GM19351 (cell line): ENCODE measurements around the gene TMC1.
"Not testable (repeated sequence)": the region's sequence is repeated elsewhere in the genome, so short reads cannot be mapped to it uniquely, and the experiment has no call there.

ENCODE experiments used
- ATAC-seq: cut with Tn5 transposase; IDR thresholded peaks from one replicate; pipeline ENCODE4 v1.9.1; 2021; ENCODE audit warnings: mild to moderate bottlenecking, moderate library complexity; ENCODE audit not compliant: unreplicated experiment

TMC1 gene

DNA sequence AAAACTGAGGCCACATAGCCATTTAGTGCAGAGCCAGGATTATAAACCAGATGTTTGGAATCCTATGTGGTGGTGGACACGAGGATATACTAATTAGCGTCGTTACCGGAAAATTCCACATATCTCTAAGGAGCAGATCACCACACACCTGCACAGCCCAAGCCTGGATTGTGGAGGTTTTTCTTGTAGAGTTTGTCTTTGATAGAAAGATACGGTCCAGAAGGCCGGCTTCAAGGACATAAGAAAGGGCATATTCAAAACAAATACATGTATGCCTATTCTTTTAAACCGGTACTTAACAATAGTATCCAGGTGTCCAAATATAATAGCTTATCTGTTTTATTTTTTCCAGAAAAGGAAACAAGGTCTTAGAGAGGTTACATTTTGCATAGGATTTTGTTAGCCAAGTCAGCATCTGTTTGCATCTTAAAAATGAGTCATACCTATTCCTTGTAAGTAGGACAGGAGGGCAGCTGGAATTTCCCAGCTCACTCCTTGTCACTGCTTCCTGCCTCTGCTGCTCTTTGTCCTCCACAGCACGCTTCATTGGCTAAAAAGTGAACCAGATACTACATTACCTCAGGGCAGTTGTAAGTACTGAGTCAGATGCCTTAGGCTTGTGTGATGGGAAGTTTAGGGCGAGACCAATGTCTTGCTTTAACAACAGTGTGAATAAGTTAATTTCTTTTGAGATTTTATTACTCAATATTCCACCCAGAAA lies 3.6 kb downstream of the TMC1 start:
- ATAC-seq, result peak; percentile 32

DNA sequence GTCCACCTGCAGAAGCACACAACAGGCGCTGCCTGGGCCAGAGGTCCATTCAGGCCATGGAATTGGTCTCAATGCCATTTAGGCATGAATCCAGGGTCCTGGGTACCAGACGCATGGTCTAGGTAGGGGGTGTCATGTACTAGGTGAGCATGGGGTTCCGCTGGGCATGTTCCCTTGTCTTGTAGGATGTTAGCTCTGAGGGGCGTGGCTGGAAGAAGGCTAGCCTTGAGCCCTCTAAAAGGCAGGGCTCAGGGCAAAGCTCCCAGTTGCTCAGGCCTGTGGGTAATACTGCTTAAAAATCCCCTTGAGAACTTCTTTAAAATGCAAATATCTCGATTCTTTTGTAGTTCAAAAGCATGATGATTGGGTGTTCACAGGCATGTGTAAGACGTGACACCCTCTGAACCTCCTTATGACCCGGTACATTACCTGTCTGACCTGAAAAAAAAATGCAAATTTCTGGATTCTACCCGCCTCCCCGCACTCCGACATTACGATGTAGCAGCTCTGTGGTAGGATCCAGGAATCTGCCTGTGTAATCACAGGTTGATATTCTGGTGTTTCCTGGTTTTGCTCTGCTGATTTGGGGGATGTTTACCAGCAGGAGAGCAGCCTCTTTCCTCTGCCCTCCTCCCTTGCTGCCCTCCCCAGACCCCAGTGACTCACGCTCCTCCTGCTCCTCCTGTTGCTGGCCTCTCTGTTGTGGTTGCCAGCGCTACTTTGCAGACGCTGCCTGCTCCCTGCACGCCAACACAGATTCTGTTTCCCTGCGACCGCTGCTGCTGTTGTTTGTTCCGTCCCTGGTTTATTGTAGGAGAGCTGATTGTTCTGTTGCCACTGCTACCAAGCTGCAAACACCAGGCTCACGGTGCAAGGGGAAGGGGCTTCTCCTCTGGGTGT lies 5.7 kb downstream of the TMC1 start:
- peak; percentile 73 for ATAC-seq

DNA sequence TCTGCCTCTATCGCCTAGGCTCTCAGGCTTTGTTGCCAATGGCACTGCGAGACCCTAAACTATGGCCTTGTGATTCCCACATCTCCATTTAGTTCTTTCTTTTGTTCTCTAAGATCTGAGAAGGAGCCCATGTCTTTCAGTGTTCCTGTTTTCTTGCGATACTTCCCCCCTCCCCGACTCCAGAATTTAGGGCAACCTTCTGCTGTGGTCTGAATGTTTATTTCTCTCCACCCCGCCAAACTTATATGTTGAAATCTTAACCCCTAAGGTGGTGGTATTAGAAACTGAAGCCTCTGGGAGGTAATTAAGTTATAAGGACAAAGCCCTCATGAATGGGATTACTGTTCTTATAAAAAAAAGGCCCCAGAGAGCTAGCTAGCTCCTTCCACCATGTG lies 6.4 kb downstream of the TMC1 start:
- no peak for ATAC-seq

DNA sequence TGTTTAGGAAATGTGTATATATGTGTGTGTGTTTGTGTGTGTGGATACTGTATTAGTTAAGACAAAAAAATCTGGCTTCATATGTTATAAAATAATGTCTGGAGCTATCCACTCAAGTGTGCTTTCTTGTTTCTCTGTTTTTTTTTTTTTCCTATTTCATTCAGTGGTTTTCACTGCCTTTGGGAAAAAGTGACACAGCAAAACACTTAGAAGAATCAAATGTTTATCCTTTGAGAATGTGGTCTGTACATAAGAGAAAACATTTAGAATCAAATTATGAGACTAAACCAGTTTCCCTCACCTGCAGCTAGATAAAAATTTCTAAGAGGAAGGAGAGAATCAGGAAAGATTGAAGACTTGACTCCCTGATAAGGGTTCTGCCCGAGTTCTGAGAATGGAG lies 8.1 kb downstream of the TMC1 start:
- ATAC-seq, result no peak

DNA sequence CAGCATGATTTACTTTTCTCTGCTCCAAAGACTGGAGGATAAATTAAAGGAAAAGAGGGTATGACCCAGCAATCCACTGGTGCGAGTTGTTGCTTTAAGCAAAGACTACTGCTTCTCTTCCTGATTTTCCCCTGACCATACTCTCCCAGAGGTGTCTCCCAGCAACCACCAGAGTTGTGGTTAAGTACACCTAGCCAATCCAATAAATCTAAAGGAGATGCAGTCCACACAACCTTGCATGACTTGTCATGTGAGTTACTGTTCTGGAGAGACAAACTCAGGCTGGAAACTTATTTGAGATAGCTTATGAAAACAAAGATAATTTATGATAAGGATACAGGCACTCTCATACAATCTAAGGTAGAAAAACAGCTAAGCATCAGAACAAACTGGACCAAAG lies 11.9 kb downstream of the TMC1 start:
- no peak for ATAC-seq

DNA sequence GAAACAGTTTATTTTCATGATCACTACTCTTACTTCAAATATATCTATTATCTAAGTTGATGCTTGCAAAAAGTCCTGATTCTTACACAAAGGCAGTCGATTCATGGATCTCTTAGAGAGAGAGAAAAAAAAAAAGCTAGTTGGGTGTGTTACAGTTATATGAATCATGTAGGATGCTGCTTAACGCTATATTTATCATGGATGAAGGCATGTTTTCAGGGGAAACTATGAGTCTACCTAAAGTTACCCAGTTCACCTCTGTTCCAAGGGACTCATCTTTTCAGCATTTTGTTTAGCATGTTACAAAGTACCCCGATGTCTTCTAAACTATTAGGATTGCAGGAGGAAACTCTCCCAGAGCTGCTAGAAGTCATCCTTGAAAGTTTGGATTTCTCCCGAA lies 13.5 kb downstream of the TMC1 start:
- ATAC-seq, result no peak

DNA sequence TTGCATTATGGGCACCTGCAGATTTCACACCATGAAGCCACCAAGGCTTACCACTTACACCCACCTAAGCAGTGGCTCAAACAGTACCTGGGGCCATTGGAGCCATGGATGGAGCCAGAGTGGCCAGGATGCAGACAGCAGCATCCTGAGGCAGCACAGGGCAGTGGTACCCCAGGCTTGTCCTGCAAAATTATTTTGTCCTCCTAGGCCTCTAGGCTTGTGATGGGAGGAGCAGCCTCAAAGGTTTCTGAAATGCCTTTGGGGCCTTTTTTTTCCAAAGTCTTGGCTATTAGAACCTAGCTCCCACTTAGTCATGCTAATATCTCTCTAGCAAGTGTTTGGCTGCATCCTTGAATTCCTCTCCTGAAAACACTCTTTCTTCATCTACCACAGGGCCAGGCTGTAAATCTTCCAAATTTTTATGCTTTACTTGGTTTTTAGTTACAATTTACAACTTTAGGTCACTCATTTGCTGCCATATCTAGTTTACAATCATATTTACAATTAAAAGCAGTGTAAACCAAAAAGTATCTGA lies 15.7 kb downstream of the TMC1 start:
- ATAC-seq, result no peak

DNA sequence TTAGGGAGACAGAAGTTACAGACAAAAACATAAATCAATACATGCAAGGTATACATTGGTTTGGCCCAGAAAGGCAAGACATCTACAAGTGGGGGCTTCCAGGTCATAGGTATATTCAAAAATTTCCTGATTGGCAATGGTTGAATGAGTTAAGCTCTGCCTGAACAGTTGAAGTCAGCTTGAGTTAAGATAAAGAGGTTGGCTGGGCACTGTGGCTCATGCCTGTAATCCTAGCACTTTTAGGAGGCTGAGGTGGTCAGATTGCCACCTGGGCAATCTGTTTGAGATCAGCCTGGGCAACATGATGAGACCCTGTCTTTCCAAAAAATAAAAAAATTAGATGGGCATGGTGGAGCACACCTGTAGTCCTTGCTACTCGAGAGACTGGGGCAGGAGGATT lies 16.3 kb downstream of the TMC1 start:
- no peak for ATAC-seq

DNA sequence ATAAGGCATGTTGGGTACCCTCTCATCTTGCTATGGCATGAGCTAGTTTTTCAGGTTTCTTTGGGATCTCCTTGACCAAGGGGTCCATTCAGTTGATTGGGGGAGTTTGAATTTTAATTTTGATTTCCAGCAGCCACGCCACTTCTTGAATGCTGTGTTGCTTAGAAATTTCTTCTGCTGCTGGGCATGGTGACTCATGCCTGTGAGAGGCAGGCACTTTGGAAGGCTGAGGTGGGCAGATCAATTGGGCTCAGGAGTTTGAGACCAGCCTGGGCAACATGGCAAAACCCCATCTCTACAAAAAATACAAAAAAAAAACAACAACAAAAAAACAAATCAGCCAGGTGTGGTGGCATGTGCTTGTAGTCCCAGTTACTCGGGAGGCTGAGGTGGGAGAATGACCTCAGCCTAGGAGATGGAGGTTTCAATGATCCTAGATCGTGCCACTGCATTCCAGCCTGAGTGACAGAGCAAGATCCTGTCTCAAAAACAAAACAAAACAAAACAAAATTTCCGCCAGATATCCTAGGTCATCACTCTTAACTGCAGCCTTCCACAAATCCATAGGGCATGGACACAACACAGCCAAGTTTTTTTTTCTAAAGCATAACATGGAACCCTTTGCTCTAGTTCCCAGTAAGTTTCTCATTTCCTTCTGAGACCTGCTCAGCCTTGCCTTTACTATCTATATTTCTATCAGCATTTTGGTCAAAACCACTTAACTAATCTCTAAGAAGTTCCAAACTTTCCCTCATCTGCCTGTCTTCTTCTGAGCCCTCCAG lies 17.7 kb downstream of the TMC1 start:
- ATAC-seq, result no peak

DNA sequence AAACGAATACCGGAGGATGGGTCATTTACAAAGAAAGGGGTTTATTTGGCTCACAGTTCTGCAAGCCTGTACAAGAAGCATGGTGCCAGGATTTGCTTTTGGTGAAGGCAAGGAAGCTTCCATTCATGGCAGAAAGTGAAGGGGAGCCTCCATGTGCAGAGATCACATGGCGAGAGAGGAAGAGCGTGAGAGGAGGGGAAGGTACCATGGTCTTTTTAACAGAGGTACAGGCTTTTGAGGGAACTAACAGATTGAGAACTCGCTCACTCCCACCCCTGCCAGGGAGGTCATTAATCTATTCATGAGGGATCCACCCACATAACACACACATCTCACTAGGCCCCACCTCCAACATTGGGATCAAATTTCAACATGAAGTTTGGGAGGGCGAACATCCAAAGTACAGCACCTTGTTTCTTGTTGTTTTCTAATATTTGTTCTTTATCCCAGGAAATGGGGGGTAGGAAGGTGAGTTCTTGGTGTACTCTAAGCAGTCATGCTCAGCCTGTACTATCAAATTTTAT lies 18.5 kb downstream of the TMC1 start:
- ATAC-seq, result no peak

DNA sequence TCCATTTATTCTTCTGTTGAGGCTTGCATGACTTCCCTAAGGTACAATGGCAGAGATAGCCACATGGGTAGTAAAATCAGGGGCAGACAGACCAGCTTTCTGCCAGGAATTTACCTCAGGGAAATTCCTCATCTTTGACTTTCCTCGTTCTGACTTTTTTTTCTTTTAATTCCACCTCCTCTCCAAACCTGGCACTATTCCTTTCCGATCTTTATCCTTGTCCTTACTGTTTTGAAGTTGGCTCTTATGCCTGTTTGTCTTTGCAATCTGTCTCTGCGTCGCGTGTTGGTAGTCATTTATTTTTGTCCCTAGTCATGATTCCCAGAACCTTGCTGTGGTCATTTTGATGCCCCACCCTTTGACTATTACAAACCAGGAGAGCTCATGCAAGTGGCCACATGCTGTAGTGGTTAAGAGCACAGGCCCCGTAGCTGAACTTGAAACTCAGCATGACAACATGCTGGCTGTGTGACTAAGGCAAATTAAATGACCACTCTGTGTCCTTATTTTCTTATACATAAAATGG lies 19.0 kb downstream of the TMC1 start:
- ATAC-seq, result no peak

DNA sequence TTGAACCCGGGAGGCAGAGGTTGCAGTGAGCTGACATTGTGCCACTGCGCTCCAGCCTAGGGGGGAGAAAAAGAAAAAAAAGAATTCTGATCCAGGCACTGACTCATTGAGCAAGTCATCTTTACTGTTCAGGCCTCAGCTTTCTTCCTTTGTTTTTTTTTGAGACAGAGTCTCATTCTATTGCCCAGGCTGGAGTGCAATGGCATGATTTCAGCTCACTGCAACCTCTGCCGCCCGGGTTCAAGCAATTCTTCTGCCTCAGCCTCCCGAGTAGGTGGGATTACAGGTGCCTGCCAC lies 21.1 kb downstream of the TMC1 start:
- ATAC-seq, result not testable (repeated sequence)

DNA sequence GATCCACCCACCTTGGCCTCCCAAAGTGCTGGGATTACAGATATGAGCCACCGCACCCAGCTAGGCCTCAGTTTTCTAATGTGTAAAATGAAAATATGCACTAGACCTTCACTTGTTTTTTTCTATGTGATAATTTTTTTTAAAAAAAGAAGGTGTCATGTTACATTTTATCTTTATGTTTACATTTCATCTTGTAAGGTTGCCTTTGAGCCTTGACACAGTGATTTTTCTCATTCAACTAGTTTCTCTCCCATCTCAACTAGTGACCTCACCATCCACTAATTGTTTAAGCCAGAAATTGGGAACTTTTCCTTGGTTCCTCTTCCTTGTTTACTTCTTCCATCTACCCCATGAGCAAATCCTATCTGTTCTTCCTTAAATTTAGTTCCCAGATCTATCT lies 21.5 kb downstream of the TMC1 start:
- no peak for ATAC-seq

DNA sequence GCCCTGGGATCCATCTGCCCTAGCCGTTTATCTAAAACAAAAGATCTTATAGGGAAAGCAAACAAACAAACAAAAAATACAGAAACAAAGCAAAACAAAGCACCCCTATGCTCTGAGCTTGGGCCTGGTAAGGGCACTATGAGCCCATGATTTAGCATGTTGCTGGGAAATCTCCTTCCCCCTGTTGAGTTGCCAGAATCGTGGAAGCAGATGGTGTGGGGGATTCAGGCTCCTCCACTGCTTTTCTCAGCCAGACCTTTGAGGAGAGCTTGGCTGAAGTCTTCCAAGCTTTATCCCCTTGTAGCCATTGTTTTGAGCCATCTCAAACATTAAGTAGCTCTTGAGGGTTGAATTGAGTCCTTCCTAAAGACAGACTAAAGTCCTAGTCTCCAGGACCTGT lies 29.9 kb downstream of the TMC1 start:
- ATAC-seq, result no peak

DNA sequence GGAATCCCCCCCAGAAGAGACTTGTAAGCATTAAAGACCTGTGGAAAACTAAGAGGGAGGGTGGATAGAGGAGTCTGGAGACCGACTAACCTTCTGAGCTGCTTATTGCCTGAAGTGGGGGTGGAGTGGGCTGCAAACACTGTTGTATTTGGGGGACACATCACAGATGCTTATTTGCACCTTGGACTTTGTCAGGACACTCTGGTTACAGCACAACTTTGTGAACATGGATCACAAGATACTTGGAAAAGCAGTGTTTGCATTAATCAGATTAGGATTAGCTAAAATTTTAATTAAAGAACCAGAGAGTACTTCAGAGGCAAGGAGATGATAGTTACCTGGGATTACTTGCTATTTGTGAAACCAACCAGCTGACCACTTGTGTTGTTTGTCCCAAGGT lies 30.9 kb downstream of the TMC1 start:
- ATAC-seq, result no peak

DNA sequence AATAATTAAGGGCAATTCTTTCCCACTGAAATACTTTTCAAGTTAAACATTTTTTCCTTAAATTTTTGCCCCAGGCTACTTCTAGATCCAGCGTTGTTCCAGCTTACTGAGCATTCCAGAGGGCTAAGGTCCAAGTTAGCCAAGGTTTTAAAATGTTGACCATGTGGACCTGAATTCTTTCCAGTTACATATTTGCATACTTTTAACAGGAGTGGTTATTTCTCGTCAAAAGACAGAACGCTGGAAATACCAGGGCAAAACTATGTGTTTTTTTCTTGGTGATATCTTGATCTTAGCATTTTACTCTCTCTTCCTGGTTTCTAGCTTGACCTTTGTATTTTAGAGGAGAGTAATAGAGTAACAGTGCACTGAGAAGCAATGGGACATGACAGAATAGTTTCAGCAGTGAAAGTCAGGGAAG lies 32.8 kb downstream of the TMC1 start:
- ATAC-seq, result no peak

DNA sequence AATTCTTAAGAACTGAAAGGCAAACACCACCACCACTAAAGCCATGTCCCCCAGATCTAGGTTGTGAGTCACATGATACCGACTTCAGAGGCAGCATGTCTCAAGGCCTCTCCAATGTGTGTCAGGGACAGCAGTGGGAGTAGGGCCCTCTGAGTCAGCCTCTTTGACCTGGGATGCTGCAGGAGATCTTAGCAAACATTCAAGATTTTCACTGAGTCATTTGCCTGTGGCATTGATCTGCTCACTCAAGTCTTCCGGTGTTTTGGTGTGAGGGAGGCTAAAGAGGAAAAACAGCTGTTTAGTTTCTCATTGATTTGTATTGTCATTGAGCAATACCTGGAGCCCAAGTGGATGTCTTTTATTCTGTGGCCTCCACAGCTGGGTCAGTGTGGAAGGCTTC lies 36.1 kb downstream of the TMC1 start:
- ATAC-seq, result no peak

DNA sequence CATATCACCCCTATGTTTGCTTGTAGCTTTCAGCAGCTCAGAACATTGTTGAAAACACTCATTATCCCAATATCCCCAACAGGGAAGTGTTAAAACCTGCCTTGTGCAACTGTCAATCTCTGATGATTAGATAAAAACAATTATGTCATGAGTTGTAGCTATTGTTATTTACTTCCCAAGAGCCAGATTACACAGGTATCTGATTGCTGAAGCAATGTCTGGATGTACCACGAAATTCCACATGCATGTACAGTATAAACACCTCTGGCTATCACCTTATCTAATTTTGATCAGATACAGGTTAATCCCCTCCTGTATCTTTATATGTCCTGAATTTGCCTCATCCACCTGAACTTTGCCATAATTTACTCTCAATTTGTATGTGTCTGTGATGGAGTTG lies 38.7 kb downstream of the TMC1 start:
- no peak for ATAC-seq

DNA sequence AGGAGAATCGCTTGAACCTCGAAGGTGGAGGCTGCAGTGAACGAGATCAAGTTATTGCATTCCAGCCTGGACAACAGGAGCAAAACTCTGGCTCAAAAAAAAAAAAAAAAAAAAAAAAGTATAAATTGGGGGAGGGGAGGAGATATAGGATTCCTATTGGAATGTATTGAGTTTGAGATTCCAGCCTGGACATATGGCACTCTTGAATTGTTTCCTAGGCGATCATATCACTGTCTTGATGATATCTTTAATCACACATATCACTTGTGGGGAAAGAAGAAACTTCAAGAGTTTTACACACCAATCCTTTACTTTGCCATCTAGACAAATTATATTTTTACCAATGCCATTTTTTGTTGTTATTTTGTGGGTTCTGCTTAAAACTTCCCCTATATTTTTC lies 42.4 kb downstream of the TMC1 start:
- ATAC-seq, result no peak

DNA sequence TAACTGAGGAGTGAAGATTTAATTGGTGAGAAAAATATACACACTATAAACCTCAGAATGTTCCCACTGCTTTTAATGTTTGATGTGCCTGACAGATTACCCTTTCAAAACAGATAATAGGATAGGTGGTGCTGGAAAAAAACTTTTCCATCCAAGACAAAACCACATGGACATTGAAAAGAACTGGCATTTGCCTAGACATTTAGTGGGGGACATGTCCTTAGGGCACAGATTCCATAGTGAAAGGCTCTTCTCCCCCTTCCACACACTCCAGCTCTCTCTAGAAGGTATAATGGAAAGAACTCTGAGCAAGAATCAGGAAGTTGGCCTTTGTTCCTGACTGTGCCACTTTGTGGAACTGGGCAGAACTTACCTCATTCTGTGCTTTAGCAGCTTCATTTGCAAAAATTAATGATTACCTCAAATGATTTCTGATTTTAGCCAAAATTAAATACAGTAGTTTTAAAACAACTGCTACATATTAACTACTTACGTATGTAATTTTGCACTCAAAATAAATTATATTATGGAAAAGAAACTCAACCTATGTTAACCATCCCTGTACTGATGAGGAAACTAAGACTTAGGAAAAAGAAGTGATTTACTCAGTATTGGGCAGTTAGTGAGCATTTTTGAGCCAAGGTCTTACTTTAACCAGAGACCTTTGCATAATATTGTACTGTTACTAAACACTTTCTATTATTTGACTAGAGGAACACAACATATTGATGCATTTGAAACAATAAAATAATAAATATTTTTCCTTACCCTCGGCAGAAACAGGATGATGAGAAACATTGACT lies 43.3 kb downstream of the TMC1 start:
- no peak for ATAC-seq
